ENCODE data around the gene CRYGS.

DNA sequence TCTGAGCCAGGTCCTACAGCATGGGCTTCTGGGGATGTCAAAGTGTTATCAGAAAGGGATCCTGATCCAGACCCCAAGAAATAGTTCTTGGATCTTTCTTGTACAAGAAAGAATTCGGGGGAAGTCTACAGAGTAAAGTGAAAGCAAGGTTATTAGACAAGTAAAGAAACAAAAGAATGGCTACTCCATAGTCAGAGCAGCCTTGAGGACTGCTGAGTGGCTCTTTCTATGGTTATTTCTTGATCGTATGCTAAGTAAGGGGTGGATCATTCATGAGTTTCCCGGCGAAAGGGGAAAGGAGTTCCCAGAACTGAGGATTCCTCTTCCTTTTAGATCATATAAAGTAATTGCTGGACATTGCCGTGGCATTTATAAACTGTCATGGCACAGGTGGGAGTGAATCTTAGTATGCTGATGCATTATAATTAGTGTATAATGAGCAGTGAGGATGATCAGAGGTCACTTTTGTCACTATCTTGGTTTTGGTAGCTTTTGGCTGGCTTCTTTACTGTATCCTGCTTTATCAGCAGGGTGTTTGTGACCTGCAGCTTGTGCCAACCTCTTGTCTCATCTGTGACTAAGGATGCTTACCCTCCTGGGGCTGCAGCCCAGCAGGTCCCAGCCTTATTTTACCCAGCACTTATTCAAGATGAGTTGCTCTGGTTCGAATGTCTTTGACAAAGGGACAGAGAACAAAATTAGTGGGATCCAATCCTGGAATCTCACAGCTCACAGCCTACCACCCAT, 41.0 kb downstream of the CRYGS start:
- no peak for TF ChIP-seq POLR2A (IDR thresholded peaks at IDR 0.05)
- TF ChIP-seq, protein P1, sequence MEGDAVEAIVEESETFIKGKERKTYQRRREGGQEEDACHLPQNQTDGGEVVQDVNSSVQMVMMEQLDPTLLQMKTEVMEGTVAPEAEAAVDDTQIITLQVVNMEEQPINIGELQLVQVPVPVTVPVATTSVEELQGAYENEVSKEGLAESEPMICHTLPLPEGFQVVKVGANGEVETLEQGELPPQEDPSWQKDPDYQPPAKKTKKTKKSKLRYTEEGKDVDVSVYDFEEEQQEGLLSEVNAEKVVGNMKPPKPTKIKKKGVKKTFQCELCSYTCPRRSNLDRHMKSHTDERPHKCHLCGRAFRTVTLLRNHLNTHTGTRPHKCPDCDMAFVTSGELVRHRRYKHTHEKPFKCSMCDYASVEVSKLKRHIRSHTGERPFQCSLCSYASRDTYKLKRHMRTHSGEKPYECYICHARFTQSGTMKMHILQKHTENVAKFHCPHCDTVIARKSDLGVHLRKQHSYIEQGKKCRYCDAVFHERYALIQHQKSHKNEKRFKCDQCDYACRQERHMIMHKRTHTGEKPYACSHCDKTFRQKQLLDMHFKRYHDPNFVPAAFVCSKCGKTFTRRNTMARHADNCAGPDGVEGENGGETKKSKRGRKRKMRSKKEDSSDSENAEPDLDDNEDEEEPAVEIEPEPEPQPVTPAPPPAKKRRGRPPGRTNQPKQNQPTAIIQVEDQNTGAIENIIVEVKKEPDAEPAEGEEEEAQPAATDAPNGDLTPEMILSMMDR (IDR thresholded peaks at IDR 0.05) = no peak

Data from heart left ventricle (tissue), 13 donors.